GM10248 (cell line): Measurements from ENCODE around the gene SLC2A6.
A peak's percentile ranks its signal among the peaks of the same experiment; 100 is the strongest.

ENCODE experiments used
- CTCF ChIA-PET: fragments of 300-600 bp; sonication (Branson Sonifier 250); formaldehyde crosslinking; extraction: SDS; loops from one replicate; lab custom pipeline; 2021; ENCODE audit warnings: antibody characterized with exemption; lab: Yijun Ruan, JAX
- POLR2A ChIA-PET: fragments of 350-650 bp; sonication (Branson Sonifier 250); formaldehyde crosslinking; extraction: SDS; loops from one replicate; lab custom pipeline; 2020; ENCODE audit warnings: antibody characterized with exemption; lab: Yijun Ruan, JAX
- DNase-seq: peaks from one replicate; pipeline ENCODE4 v3.0.0; 2012; ENCODE audit errors: extremely low spot score
- CTCF ChIP-seq: IDR thresholded peaks from 2 replicates; pipeline ENCODE4 v1.5.1; 2012; ENCODE audit warnings: mild to moderate bottlenecking, low read depth; ENCODE audit errors: extremely low read depth, missing control alignments, control extremely low read depth

The SLC2A6 gene

GRCh38 chr9:133463234-133463863, 15.6 kb downstream of the SLC2A6 start:
- CTCF ChIA-PET = interaction anchor here (1.3 kb wide), 1 partner anchor 15 kb away, joined by 4 read pairs; no protein-coding TSS in a partner anchor
- POLR2A ChIA-PET = no interaction called here
- TF ChIP-seq CTCF = peak; percentile 25
- no peak for DNase-seq

- no peak for DNase-seq
- POLR2A ChIA-PET = no interaction called here
- CTCF ChIA-PET = interaction anchor here (1.3 to 1.7 kb wide), 3 partner anchors 16 to 25 kb away, joined by 3 to 5 read pairs (median 4); no protein-coding TSS in a partner anchor
- TF ChIP-seq CTCF = peak; percentile 17
Measured at GRCh38 chr9:133461975-133462374, 16.9 kb downstream of the SLC2A6 start.

GRCh38 chr9:133460405-133461175, 18.3 kb downstream of the SLC2A6 start:
- no peak for TF ChIP-seq CTCF
- peak; percentile 69 for DNase-seq
- POLR2A ChIA-PET = interaction anchor here (1.5 kb wide), 1 partner anchor 89 kb away, joined by 5 read pairs; no protein-coding TSS in a partner anchor
- CTCF ChIA-PET = interaction anchor here (0.9 to 1.7 kb wide), 5 partner anchors 18 to 30 kb away, joined by 3 to 5 read pairs (median 3); partner anchors contain the start of gene SLC2A6

DNA sequence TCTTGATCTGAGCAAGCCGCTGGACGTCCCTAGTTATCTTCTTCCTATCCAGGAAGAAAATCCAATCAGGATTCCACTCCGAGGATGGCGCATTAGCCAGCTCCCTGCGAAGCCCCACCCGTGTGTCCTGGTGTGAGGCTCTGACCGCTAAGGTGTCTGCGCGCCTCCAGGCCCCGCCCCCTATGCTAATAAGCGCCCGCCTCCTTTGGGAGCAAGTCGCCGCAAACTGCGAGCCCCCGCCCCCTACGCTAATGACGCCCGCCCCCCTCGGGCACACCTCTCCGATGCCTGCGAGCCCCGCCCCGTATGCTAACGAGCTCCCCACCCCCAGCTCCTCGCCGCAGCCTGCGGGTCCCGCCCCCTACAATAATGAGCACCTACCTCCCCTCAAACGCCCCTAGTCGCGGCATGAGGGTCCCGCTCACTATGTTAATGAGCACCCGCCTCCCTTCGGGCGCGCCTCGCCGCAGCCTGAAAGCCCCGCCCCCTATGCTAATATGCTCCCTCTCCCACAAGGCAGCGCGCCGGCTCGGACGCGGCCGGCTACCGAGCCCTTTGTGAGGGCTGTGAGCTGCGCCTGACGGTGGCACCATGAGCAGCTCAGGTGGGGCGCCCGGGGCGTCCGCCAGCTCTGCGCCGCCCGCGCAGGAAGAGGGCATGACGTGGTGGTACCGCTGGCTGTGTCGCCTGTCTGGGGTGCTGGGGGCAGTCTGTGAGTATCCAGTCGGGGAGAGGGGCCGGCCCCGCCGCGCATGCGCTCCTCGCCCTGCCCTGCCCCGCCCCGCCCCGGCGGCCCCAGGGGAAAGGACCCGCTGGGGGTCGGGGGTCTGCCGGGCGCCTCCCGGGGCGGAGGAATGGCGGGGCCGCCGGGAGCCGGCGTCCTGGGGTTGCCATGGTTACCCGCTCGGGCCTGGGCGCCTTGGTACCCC, 19.2 kb downstream of the SLC2A6 start, which contains the start of gene CACFD1:
CACFD1 (plus strand) TSS at position 503 of the 929 bp plus-strand sequence; CDS start at position 592, 89 bp downstream.
- POLR2A ChIA-PET = interaction anchor here (0.6 to 1.5 kb wide), 5 partner anchors 16 to 88 kb away, joined by 4 to 5 read pairs (median 4); no protein-coding TSS in a partner anchor
- TF ChIP-seq CTCF = no peak
- DNase-seq = peak; percentile 98
- CTCF ChIA-PET = interaction anchor here (1.3 to 1.5 kb wide), 3 partner anchors 19 to 35 kb away, joined by 3 read pairs; partner anchors contain the start of gene SLC2A6

DNA sequence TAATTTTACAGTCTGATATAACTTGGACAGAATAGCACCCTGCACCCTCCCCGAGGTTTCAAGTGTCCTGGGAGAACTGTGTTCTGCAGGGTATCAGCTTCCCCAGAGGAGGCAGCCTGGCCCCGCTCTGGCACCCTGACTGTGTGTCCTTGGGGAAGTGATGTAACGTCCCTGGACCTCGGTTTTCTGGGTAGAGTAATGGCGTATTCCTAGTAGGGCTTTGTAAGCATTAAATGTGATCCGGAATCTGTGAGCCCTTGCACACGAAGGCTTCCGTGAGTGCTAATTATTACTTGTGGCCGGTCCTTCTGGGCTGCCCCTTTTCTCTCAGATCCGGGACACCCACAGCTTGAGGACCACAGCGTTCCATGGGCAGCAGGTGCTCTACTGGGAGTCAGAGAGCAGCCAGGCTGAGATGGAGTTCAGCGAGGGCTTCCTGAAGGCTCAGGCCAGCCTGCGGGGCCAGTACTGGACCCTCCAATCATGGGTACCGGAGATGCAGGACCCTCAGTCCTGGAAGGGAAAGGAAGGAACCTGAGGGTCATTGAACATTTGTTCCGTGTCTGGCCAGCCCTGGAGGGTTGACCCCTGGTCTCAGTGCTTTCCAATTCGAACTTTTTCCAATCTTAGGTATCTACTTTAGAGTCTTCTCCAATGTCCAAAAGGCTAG, 20.1 kb downstream of the SLC2A6 start:
- ChIA-PET POLR2A (interaction anchor here (0.7 to 1.5 kb wide), 3 partner anchors 15 to 87 kb away, joined by 4 to 5 read pairs (median 4); no protein-coding TSS in a partner anchor), CTCF (interaction anchor here (1.5 kb wide), 2 partner anchors 28 to 34 kb away, joined by 3 to 7 read pairs; no protein-coding TSS in a partner anchor)
- TF ChIP-seq CTCF = no peak
- no peak for DNase-seq
